Glutamatergic neuron (in vitro differentiated cells): ENCODE measurements around the gene KIF18B. TPM values are rescaled to one million over a fixed set of nuclear protein-coding genes. Genes with fewer than 3 reads are reported as not detected.
A peak's percentile ranks its signal among the peaks of the same experiment; 100 is the strongest.

Experiments
- DNase-seq: peaks from one replicate; pipeline ENCODE4 v3.0.0; 2022
- H3K27ac Mint-ChIP-seq: one replicate; pipeline ENCODE4 v1.8.0; 2020; ENCODE audit warnings: mild to moderate bottlenecking, mixed read lengths, inconsistent platforms; ENCODE audit not compliant: unreplicated experiment
- H3K27me3 Mint-ChIP-seq: one replicate; pipeline ENCODE4 v1.8.0; 2020; ENCODE audit warnings: mild to moderate bottlenecking, moderate library complexity, mixed read lengths, inconsistent platforms; ENCODE audit not compliant: unreplicated experiment
- H3K36me3 Mint-ChIP-seq: one replicate; pipeline ENCODE4 v1.8.0; 2020; ENCODE audit warnings: mild to moderate bottlenecking, mixed read lengths, inconsistent platforms; ENCODE audit not compliant: unreplicated experiment
- H3K4me1 Mint-ChIP-seq: one replicate; pipeline ENCODE4 v1.8.0; 2020; ENCODE audit warnings: mild to moderate bottlenecking, low read depth, mixed read lengths, inconsistent platforms; ENCODE audit not compliant: unreplicated experiment
- H3K4me3 Mint-ChIP-seq: one replicate; pipeline ENCODE4 v1.8.0; 2020; ENCODE audit warnings: mild to moderate bottlenecking, mixed read lengths, inconsistent platforms; ENCODE audit not compliant: unreplicated experiment
- H3K9me3 Mint-ChIP-seq: one replicate; pipeline ENCODE4 v1.8.0; 2020; ENCODE audit warnings: mild to moderate bottlenecking, moderate library complexity, mixed read lengths, inconsistent platforms; ENCODE audit not compliant: unreplicated experiment
- total RNA-seq: library from RNA; stranded (reverse); fragmentation: NEBNext Ultra II Directional; extraction: Animal tissue kit (Norgen Biotek cat#: 25700); gene quantifications from one replicate; pipeline ENCODE4 v1.2.1, GENCODE V29; 2021; ENCODE audit not compliant: unreplicated experiment
- TF ChIP-seq, protein P1 (sequence below): fragments of 200-600 bp; sonication (generic); IDR thresholded peaks from one replicate; pipeline ENCODE4 v1.5.0; 2021; ENCODE audit not compliant: partially characterized antibody, unreplicated experiment

The KIF18B gene
- total RNA-seq, 1 donor from 2014 or later: 7.4 TPM

DNA sequence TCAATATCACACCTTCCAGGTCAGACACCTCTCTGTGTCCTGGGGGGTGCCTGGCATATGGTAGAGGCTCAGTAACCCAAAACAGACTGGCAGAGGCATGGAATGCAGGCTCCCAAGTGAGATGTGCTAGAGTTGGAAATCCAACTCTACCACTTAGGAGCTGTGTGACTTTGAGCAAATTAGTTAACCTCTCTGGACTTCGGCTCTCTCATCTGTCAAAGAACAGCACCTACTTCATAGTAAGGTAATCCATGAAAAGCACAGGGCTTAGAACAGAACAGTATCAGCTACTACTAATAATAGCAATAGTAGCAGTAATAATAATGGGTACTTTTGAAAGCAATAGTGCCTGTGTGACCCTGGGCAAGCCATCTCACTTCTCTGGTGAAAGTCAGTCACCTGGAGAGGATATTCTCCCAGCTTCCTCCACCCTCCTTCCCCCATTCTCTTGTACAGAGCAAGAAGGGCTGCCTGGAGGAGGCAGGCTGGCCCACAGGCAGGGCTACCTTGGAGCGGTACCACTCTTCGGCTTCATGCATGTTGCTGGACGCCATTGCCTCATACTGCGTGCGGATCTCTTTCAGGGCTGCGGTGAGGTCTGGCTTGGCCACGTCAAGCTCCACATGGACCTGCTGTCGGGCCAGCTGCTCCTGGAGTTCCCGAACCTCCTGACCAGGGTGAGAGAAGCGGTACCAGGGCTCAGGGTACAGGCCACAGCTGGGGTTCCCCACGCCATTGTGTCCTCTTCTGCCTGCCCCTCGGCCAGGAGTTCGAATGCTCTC, 34.6 kb downstream of the KIF18B start:
- H3K4me3 Mint-ChIP-seq: peak overlapping the region; percentile 38
- H3K27ac Mint-ChIP-seq: no peak overlapping the region
- peaks cover 3% of the 10 kb centered on the region for H3K9me3 Mint-ChIP-seq
- H3K36me3 Mint-ChIP-seq: no peaks in the 10 kb centered on the region
- TF ChIP-seq, protein P1, sequence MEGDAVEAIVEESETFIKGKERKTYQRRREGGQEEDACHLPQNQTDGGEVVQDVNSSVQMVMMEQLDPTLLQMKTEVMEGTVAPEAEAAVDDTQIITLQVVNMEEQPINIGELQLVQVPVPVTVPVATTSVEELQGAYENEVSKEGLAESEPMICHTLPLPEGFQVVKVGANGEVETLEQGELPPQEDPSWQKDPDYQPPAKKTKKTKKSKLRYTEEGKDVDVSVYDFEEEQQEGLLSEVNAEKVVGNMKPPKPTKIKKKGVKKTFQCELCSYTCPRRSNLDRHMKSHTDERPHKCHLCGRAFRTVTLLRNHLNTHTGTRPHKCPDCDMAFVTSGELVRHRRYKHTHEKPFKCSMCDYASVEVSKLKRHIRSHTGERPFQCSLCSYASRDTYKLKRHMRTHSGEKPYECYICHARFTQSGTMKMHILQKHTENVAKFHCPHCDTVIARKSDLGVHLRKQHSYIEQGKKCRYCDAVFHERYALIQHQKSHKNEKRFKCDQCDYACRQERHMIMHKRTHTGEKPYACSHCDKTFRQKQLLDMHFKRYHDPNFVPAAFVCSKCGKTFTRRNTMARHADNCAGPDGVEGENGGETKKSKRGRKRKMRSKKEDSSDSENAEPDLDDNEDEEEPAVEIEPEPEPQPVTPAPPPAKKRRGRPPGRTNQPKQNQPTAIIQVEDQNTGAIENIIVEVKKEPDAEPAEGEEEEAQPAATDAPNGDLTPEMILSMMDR: no peak
- DNase-seq: no peak
- H3K4me1 Mint-ChIP-seq: peaks cover 5% of the 10 kb centered on the region
- peaks cover 14% of the 10 kb centered on the region for H3K27me3 Mint-ChIP-seq

DNA sequence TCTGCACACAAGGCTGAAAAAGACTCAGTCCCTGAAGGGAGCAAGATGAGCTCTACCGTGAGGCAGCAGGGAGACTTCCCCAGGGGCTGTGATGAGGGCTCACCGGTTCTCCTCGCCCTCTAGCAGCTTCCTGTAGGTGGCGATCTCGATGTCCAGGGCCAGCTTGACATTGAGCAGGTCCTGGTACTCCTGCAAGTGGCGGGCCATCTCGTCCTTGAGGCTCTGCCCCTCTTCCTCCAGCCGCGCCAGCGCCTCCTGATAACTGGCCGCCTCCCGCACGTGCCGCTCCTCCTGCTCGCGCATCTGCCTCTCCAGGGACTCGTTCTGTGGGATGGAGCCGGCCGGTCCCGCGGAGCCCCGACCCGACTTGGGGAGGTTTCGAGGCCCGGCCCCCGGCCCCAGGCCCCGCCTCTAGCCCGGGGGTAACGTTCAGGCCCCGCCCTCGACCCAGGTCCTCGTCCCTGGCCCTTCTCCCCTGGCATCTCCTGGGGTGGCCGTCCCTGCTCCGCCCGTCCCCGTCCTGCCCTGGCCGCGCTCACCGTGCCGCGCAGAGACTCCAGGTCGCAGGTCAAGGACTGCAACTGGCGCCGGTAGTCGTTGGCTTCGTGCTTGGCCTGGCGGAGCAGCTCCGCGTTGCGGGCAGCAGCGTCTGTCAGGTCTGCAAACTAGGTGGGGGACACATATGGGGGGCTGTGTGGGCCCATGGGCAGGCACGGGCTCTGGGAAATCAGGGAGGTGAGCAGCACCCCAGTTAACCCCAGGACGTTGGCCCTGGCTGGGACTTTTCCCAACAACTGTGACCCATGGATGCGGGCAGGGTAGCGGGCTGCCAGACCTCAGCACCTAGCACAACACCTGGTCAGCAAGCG, 36.2 kb downstream of the KIF18B start:
- peak; percentile 77 for DNase-seq
- Mint-ChIP-seq H3K27me3 (peaks cover 14% of the 10 kb centered on the region), H3K36me3 (no peaks in the 10 kb centered on the region), H3K27ac (no peak overlapping the region), H3K4me1 (peaks cover 5% of the 10 kb centered on the region), H3K4me3 (peak overlapping the region; percentile 72), H3K9me3 (peaks cover 3% of the 10 kb centered on the region)
- TF ChIP-seq, protein P1: no peak

DNA sequence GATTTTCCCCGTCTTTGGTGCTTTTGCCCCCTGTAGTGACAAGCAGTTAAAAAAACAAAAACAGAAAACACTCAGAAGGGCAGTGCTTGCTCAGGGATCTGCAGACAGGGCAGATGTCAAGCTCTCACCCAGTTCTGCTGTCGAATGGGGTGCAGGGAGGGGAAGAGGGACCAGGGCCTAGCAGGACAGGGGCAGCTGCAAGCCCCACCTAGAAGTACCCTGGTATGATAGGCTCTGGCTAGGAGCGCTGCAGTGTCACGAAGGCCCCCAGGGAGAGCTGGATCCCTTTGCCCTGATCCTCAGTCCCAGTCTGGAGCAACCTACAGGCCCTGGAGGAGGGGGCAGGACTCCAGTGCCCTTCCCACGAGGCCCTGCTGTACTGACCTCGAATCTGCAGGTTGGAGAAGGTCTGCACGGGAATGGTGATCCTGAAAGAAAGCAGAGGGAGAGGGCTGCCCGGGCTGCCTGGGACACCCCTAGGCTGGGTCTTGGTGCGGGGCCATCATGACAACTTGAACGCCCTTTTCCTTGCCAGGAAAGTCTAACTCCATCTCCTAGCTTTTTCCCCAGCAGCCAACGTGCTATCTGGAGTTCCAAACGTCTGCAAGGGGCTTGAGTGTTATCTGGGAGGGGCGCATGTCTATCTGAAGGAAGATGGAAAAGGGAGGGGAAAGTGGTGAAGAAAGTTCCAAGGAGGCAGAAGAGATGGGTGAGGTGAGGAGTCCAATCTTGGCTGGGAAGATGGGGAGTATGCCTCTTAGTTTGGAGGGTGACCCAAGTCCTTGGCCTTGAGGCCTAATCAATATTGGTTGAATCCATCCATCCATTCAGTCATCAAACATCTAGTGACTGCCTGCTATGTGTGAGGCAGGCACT, 37.1 kb downstream of the KIF18B start:
- H3K9me3 Mint-ChIP-seq: peaks cover 3% of the 10 kb centered on the region
- H3K36me3 Mint-ChIP-seq: no peaks in the 10 kb centered on the region
- no peak for DNase-seq
- TF ChIP-seq, protein P1: no peak
- peaks cover 15% of the 10 kb centered on the region for H3K27me3 Mint-ChIP-seq
- peaks cover 6% of the 10 kb centered on the region for H3K4me1 Mint-ChIP-seq
- peak overlapping the region; percentile 72 for H3K4me3 Mint-ChIP-seq
- no peak overlapping the region for H3K27ac Mint-ChIP-seq

DNA sequence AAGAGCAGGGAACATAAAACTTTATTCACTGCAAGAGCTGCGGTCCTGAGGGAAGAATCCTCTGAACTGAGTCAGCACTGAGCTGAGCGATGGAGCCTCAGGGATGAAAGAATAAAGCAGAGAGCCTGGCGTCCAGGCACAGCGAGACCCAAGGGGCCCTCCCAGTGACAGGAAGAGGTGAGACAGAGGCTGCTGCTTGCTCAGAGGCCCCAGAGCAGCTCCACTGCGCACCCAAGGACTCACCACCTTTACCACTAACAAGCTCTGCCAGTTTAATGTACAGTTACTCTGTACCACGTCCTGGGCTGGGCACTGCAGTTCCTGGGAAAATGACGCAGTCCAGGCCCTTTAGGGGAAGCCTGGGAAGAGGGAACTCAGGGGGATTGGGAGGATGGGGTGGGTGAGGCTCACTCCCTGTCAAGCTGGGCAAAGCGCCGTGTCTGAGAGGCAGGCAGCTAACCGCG, 37.9 kb downstream of the KIF18B start:
- no peaks in the 10 kb centered on the region for H3K36me3 Mint-ChIP-seq
- TF ChIP-seq, protein P1: no peak
- H3K4me3 Mint-ChIP-seq: no peak overlapping the region
- no peak overlapping the region for H3K27ac Mint-ChIP-seq
- peaks cover 8% of the 10 kb centered on the region for H3K9me3 Mint-ChIP-seq
- no peak for DNase-seq
- peaks cover 21% of the 10 kb centered on the region for H3K27me3 Mint-ChIP-seq
- H3K4me1 Mint-ChIP-seq: peaks cover 12% of the 10 kb centered on the region
